NCI-H82 treated with DMSO at 0.1 percent for 48 hours (cell line): ENCODE data around the gene EXD3.

Experiments
- DNase-seq: peaks from one replicate; lab custom pipeline; 2025; ENCODE audit not compliant: unreplicated experiment; lab: John Stamatoyannopoulos, UW

Gene EXD3

DNA sequence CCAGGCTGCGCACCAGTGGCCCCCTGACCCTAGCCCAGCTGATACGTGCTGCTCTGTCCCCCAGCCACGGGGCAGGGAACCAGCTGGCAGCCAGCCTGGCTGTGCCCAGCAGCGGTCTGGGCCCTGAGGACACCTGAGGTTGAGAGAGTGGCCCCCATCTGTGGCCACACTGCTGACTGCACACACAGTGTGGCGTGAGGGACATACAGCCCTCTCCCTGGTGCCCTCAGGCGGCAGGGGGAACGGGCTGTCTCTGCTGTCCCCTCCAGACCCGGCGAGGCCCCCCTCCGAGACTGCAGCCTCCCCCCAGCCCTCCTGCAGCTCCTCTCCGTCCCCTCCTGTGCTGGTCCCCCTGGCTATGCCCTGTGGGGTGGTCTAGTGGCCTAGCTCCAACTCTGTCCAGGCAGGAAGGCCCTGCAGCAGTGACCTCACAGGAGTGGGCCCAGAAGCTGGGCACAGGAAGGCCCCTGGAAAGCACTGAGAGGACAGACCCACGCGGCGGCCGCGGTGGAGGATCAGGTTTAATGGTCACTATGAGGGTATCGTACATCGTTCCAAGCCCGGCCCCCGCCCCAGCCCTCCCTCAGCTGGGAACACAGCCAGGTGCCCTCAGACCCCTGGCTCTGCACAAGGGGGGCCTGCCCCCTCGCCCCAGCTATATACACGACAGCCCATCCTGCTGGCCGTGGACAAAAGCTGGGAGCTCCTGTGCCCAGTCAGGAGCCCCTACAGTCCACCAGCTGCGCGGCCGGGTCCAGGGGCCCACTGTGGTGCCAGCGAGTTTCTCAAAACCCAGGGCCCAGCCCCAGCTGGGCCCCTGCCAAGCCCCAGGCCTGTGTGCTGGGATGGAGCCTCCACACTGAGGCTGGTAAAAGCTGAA lies 25.0 kb upstream of the EXD3 start:
- no peak for DNase-seq

DNA sequence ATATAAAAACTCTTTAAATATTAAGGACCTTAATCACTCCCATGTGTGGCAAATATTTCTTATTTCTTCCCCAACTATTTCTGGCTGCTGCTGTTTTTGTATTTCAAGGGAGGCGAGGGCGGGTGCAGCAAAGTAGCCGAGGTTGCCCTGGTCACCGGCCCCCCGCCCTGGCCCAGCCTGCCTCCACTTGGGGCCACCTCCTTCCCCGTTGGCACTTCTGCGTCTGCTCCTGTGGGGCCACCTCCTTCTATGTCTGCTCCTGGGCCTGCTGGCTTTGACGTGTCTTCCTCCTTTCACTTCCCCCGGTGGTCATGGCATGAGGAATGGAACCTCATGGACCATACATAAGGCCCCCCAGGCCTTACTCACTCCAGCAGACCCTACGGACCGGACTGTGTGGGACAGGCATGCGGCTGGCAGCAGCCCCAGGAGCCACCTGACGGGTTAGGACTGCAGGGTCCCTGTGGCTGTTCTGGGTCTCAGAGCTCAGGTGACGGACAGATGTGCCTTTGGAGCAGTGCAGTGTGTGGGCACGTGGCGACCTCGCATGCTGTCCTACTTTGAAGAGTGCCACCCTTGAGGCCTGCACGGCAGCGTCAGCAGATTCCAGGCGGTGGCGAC lies 24.0 kb upstream of the EXD3 start:
- DNase-seq, result no peak

DNA sequence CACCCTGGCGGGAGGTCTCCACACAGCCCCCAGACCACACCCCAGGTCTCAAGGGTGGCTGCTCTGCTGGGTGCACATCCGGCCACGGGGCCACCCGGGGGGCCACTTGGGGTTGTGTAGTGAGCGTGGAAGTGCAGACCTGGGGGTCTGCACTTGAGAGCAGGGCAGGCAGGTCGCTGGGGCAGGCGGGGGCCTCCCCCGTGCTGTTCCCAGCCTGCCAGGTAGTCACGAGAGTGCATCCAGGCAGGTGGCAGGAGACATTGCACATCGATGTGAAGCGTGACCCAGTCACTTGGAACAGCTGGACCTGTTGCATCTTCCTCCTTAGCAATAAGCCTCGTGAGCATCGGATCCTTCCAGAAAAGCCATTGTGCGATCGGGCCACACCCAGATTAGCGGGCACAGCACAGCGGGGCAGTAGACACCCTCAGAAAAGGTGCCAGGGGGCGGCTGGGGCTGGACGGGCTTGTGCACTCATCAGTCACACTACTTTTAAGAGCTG lies 23.0 kb upstream of the EXD3 start:
- DNase-seq, result no peak

DNA sequence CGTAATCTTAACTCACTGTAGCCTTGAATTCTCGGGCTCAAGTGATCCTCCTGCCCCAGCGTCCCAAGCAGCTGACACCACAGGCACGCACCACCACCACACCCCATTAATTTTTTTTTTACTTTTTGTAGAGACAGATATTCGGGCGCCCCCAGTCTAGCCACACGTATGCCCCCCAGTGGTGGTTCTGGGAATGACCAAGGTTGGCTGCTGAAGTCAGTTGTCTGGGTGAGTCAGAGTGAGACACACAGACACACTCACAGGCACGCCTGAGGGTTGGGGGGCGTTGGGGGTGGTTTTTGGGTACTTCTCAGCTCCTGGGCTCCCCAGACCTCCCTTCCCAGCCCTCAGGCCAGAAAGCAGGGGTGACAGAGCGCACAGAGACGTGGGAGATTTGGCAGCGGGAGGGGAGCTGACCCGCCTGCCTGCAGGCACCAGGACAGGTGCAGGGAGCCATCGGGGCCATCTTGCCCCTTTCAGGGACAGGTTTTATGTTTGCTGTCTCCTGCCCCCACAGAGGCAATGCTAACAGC lies 22.4 kb upstream of the EXD3 start:
- DNase-seq, result peak; percentile 34

DNA sequence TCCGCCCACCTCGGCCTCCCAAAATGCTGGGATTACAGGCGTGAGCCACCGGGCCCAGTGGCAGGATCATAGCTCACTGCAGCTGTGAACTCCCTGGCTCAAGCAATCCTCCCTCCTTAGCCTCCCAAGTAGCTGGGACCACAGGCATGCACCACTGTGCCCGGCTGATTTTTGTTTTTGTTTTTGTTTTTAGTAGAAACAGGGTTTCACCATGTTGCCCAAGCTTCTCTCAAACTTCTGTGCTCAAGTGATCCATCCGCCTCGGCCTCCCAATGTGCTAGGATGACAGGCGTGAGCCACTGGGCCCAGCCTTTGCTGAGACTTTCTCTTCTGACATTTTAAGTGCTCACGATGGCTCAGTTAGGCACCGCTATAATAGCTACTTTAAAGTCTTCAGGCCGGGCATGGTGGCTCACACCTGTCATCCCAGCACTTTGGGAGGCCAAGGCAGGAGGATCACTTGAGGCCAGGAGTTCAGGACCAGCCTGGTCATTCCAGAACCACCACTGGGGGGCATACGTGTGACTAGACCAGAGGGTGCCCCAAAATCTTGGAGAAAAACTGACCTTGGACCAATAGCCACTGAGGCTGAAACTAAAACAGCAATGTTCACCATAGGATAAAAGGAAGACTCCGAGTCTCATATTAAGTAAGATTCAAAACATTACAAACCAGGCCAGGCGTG lies 21.3 kb upstream of the EXD3 start:
- no peak for DNase-seq

DNA sequence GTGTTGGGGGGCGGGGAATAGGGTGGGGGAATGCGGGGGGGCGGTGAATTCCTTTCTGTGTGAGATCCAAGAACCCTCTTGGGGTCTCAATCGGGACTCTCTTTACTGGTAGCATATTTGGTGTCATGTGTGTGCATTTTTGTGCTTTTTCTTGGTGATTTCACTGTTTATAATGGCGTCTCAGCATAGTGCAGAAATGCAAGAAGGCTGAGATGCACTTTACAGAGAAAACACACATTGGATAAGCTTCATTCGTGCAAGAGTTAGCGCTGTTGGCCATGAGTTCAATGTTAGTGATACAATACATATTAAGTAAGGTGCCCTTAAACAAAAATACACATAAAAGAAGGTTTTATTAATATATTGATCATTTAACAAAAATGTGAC lies 19.0 kb upstream of the EXD3 start:
- DNase-seq, result no peak

DNA sequence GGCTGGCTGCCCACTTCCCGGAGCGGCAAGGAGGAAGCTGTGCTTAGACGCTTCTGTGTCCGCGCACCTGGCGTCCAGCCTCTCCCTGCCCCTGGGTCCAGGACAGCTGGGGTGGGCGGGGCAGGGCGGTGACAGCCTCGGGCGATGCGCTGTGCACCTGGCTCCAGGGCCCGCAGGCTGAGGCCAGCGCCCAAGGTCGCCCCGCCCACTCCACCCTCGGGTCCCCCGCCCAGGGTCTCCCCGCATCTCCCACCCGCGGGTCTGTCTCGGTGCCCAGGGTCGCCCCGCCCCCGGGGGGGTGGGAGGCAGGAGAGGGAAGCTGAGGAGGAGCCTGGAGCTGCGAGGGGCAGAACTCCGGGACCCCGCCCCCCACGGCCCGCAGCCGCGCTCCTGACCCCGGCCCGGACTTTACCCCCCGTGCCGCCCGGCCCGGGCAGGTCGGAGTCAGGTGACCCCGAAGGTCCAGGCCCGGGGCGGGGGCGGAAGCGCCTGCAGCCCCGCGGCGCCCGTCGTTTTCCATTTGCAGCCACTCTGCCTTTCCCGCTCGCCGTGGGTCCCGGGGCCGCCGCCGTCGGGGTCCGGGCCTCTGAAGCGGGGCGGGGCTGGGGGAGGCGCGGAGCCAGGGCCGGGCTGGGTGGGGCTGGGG lies 18.4 kb upstream of the EXD3 start, which contains the start of gene ENTPD8:
TSS of gene ENTPD8 (minus strand) at position 69 of the 646 bp plus-strand sequence. CDS start 3,072 bp downstream, outside the sequence.
- DNase-seq, result no peak

DNA sequence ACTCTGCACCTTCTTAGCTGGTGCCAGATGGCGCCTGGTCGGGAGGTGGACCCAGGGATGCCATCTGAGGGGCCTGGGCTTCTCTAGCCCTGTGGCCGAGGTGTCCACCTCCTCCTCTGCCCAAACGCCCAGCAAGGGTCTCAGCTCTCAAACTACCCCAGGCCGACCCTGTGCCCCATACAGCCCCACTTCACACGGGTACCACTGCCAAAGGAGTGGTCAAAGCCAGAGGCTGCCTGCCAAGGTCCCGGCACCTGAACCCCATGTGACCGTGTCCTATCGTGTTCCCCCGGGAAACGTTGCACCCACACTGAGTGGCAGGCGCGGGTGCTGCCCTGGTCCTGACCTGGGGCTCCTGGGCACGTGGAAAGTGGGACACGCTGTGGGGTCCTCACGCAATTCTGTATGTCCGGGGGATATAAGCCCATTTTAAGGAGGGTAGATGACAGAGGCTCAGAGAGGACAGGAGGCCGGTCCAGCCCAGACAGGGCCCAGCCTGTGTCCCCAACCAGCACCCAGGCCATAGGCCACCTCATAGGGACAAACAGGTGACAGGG lies 16.3 kb upstream of the EXD3 start:
- no peak for DNase-seq

DNA sequence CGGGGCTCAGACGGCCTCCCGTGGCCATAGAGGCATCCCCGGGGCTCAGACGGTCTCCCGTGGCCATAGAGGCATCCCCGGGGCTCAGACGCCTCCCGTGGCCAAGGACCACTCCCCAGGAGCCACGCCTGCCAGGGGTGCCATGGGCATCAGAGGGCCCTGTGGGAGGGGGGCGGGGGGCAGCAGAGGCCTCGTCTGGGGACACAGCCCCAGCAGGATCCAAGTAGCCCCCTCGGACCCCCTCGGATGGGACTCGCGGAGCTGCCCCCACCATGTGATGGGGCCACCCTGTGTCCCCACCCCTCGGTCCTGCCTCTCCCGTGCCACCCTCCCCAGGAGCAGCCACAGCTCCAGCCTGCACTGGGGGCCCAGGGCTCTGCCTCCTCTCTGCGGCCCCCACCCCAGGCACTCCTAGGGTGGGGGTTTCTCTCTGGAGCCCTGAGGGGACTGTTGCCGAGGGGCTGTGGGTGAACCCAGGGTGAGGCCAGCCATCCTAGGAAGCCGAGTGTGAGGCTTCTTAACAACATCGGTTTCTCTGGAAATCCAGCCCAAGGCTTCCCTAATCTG lies 15.7 kb upstream of the EXD3 start:
- peak; percentile 23 for DNase-seq

DNA sequence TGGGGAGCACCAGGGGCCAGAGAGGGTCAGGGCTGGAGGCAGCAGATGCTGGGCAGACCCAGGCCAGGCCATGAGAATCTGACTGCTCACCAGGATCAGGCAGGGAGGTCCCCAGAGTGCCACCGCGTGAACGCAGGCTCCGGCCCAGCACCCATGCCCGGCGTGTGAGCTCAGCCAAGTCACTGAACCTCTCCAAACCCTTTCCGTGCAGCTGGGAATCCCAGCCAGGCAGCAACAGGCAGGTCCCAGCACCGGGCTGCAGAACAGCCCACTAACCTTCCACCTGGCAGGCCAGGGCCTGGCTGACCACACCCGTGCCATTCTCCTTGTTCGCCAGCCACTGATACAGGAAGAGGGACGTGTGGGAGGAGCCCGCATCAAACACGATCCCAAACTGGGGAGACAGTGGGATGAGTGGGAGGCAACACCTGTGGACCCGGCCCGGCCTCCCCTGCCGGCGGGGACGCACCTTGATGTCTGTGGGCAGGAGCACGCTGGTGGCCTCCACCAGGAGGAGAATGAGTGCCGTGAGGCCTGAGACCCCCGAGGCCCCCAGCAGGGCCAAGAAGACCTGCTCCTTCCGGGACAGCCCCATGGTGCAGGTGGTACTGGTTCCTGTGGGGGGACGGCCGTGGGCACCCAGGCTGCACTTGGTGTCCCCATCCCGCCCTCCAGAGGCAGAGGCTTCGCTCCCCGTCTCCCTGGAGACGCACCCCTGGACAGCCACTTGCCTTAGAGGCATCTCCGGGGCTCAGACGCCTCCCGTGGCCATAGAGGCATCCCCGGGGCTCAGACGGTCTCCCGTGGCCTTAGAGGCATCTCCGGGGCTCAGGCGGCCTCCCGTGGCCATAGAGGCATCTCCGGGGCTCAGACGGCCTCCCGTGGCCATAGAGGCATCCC lies 15.0 kb upstream of the EXD3 start:
- DNase-seq, result no peak

DNA sequence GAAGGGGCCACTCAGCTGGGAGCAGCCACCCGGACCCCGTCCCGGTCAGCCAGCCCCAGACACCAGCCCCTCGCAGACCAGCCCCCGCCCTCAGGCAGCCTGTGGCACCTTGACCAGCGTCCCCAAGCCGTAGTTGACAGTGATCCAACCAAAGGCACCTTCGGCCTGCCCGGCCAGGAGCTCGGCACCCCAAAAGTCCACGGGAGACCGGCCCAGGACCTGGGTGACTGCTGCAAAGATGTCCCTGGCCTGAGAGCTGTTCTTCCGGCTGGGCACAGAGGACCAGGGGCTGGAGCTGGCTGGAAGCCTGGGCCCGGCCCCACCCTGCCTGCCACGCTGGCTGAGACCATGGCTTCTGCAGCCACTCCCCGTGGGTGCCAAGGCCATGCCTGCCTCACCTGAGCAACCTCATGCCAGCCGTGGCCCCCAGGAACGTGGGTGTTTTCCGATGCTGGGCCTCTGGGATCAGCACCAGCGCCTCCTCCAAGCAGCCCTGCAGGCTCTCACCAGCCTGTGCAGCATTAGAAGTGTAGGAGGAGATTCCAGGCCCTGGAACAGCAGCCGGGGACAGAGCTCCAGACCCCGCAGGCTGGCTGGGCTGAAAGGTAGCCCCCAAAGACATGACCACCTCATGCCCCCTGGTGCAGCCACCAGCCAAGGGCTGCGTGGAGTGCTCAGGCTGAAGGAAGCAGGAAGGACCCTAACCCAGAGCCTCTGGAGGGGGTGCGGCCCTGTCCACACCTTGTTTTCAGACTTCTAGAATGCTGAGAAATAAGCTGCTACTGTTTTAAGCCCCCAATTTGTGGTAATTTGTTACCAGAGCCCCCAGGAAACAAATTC lies 14.0 kb upstream of the EXD3 start:
- DNase-seq, result no peak

DNA sequence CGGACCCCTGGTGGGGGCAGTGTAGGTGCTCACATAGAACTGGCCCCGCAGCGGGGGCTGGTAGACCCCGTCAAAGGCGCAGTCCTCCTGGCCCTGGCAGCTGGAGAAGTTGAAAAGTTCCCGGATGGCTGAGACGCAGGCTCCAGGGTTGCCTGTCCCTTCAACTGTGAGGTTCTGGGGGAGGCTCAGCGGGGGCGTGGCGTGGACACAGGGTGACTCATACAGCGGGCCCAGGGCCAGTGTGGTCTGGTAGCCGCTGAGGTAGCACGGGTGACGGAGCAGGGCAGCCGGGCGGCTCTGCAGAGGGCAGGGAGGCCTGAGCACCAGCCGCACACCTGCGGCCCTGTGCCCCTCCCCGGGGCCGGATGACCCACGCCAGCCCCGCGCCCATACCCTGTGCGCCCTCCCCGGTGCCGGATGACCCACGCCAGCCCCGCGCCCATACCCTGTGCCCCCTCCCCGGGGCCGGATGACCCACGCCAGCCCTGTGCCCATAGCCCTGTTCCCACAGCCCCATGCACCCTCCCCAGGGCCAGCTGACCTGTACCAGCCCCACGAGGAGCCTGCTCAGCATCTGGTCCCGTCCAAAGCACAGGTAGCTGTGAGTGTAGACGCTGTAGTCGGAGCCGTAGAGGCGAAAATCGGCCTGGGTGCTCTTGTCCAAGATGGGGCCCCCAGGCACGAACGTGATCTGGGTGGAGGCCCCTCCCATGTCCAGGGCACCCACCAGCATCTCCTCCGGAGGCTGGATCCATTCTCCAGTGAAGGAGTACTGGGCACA lies 13.2 kb upstream of the EXD3 start:
- DNase-seq, result no peak

DNA sequence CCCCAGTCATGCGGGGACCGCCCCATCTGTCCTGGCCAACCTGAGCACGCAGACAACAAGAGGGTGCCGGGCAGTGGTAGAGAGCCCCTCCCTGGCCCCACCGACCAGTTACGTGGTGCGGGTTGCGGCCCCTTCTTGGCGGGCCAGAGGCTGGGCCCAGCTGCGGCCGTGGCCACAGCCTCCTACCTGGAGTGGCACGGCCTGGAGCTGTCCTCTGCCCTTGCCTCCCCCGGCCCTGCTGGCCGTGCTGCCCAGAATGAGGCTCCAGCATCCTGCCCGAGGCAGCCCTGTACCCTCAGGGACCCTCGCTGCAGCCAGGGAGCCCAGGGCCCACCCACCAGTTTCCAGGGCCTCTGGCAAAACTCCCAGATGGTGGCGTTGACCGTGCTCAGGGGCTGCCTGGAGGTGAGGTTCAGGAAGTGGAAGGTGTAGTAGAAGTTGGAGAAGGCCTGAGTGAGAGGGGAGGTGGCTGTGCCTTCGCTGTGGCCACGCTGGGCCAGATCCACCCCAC lies 12.5 kb upstream of the EXD3 start:
- DNase-seq, result no peak

DNA sequence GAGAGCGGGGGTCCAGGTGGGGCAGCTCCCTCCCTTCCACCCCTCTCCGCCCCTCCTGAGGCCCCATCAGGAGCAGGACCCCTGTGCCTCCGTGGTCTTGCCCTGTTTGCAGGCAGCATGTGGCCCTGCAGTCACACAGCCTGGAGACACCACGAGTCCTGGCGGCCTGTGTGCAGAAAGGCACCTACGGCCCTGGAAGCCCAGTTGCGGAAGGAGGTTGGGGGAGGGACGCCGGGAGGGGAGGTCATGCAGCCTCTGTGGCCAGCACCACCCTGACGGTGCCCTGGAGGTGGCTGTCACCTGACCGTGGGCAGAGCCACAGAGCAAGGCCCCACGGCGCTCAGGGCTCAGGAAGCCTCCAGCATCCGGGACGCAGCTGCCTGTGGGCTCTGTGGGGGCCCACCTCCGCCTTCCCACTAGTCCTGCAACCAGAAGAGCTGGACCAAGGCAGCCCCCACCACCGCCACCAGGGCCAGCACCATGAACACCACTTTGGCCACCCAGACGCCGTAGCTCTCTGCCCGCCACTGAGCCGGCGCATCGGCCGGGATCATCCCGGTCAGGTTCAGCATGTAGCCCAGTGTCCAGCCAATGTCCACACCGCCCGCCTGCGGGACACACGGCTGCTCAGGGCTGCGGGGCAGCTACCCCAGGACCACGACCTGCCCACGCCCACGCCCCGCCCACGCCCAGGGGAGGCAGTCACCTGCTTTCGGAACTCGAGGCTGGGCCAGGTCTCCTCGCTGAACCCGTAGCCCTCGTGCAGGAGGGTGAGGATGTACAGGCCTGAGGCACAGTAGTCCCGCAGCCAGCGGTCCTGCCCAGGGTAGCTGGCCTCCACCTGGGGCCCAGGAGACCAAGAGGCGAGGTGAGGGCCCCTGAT lies 11.8 kb upstream of the EXD3 start:
- no peak for DNase-seq

DNA sequence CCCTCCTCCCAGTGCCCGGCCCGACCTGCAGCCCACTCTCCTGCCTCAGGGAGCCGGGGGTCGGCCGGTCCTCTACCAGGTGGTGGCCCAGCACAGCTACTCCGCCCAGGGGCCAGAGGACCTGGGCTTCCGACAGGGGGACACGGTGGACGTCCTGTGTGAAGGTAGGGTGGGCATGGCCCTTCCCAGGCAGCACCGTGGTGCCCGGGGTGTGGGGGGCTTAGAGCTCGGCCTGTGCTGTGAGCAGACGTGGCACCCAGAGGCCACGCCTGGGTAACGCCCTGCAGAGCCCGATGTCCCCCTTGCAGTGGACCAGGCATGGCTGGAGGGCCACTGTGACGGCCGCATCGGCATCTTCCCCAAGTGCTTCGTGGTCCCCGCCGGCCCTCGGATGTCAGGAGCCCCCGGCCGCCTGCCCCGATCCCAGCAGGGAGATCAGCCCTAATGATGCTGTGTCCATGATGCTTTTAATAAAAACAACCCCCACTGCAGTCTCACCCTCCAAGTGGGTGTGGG lies 11.0 kb upstream of the EXD3 start:
- DNase-seq, result no peak

DNA sequence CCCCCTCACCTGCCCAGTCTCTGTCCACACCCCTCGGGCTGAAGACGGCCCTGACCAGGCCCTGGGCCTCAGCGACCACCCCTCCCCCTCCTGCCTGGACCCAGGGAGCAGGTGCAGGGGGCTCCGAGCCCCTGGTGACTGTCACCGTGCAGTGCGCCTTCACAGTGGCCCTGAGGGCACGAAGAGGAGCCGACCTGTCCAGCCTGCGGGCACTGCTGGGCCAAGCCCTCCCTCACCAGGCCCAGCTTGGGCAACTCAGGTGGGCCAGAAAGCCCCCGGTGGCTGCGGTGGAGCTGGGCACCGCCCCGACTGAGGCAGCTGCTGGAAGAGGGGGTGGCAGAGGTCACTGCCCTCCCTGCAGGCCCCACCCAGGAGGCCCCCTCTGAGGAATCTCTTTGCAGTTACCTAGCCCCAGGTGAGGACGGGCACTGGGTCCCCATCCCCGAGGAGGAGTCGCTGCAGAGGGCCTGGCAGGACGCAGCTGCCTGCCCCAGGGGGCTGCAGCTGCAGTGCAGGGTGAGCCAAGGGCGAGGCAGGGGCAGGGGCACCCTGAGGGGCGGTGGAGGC lies 10.5 kb upstream of the EXD3 start:
- DNase-seq, result no peak
